Natural killer cell (primary cell): ENCODE results near the gene LDLRAD4. TPM values are rescaled to one million over a fixed set of nuclear protein-coding genes. Genes with fewer than 3 reads are reported as not detected.

Experiments
- ATAC-seq, 3 donors: fragments of 150-1000 bp in 2 of 3; fragments of 200-7000 bp in 1 of 3; cut with Tn5 transposase; 1 replicate in 1 of 3; 2 replicates in 2 of 3; pipeline ENCODE4 v1.10.0; 2021; ENCODE audit warnings: mild to moderate bottlenecking in 2 of 3, moderate library complexity in 2 of 3
- DNase-seq, 2 donors: peaks; one replicate each; pipeline versions ENCODE4 v3.0.0 to v3.0.0-alpha.2; 2013 to 2021; ENCODE audit warnings: mixed read lengths in 1 of 2
- H3K27ac ChIP-seq: one replicate; pipeline ENCODE4 v1.5.1; 2013; ENCODE audit warnings: mild to moderate bottlenecking, low read length
- H3K27me3 ChIP-seq: one replicate; pipeline ENCODE4 v1.6.1; 2013; ENCODE audit warnings: low read length; ENCODE audit not compliant: control insufficient read depth, insufficient read depth
- H3K36me3 ChIP-seq: one replicate; pipeline ENCODE4 v1.6.1; 2013; ENCODE audit warnings: low read length; ENCODE audit not compliant: control insufficient read depth, insufficient read depth
- H3K4me1 ChIP-seq: one replicate; pipeline ENCODE4 v1.6.1; 2013; ENCODE audit warnings: low read length; ENCODE audit not compliant: control insufficient read depth, insufficient read depth
- H3K4me3 ChIP-seq: one replicate; pipeline ENCODE4 v1.5.1; 2013; ENCODE audit warnings: low read length
- H3K9me3 ChIP-seq: one replicate; pipeline ENCODE4 v1.6.1; 2013; ENCODE audit warnings: low read length; ENCODE audit not compliant: control insufficient read depth, insufficient read depth
- H3K27ac Mint-ChIP-seq, 2 donors: one replicate each; pipeline ENCODE4 v1.8.0; 2022; ENCODE audit warnings: mild to moderate bottlenecking in 2 of 2, mixed read lengths in 2 of 2, moderate library complexity in 1 of 2
- H3K27me3 Mint-ChIP-seq, 2 donors: one replicate each; pipeline ENCODE4 v1.8.0; 2022; ENCODE audit warnings: low read depth in 2 of 2, mixed read lengths in 2 of 2
- H3K36me3 Mint-ChIP-seq: one replicate; pipeline ENCODE4 v1.8.0; 2022; ENCODE audit warnings: mixed read lengths
- H3K4me1 Mint-ChIP-seq, 2 donors: one replicate each; pipeline ENCODE4 v1.8.0; 2022; ENCODE audit warnings: mixed read lengths in 2 of 2
- H3K4me3 Mint-ChIP-seq: one replicate; pipeline ENCODE4 v1.8.0; 2022; ENCODE audit warnings: mild to moderate bottlenecking, moderate library complexity, mixed read lengths
- H3K9me3 Mint-ChIP-seq, 2 donors: one replicate each; pipeline ENCODE4 v1.8.0; 2022; ENCODE audit warnings: mixed read lengths in 2 of 2
- CTCF ChIP-seq: fragments of 200-600 bp; IDR thresholded peaks from one replicate; pipeline ENCODE4 v1.8.0; 2022; ENCODE audit warnings: antibody characterized with exemption
- WGBS: methylation state at CpG from one replicate; pipeline ENCODE4 v1.1.7; 2013; ENCODE audit warnings: missing lambda C conversion rate; ENCODE audit not compliant: insufficient coverage; 5-methylcytosine and 5-hydroxymethylcytosine counted together
- intact Hi-C: fragments of 100-400 bp; cut with micrococcal nuclease; formaldehyde crosslinking; loops from one replicate; pipeline ENCODE4 v1.14.2; 2022
- total RNA-seq, 4 donors: library from RNA; stranded (reverse); fragments of 120-200 nt in 1 of 4; gene quantifications; one replicate each; pipeline versions ENCODE4 v1.2.3 to v1.2.4, GENCODE V29; 2013 to 2022

LDLRAD4 gene
- total RNA-seq, 3 donors from 2014 or later (not counting 1 experiment from before 2014, with no cell fraction given) = 24.0 to 36.3 (median 29.2) TPM

GRCh38 chr18:13179566-13180113, 38.9 kb upstream of the LDLRAD4 start:
- H3K36me3 ChIP-seq = no peaks in the 10 kb centered on the region
- Mint-ChIP-seq H3K27me3 (peaks cover 5 to 7% of the 10 kb centered on the region in 2 donors), H3K9me3 (no peaks in the 10 kb centered on the region), H3K4me3 (no peak overlapping the region), H3K36me3 (no peaks in the 10 kb centered on the region), H3K27ac (no peak overlapping the region), H3K4me1 (no peaks in the 10 kb centered on the region)
- no peak overlapping the region for H3K4me3 ChIP-seq
- ATAC-seq = no peak
- H3K9me3 ChIP-seq = no peaks in the 10 kb centered on the region
- intact Hi-C loops = no loop called here
- no peak overlapping the region for H3K27ac ChIP-seq
- 81% methylated on average over 9 of the region's 9 CpGs for WGBS
- H3K4me1 ChIP-seq = no peaks in the 10 kb centered on the region
- DNase-seq = no peak
- TF ChIP-seq CTCF = no peak
- no peaks in the 10 kb centered on the region for H3K27me3 ChIP-seq

- H3K27me3 ChIP-seq = no peaks in the 10 kb centered on the region
- no peak overlapping the region for H3K4me3 Mint-ChIP-seq
- H3K9me3 Mint-ChIP-seq = no peaks in the 10 kb centered on the region
- no peaks in the 10 kb centered on the region for H3K36me3 Mint-ChIP-seq
- H3K27ac ChIP-seq = no peak overlapping the region
- H3K9me3 ChIP-seq = no peaks in the 10 kb centered on the region
- no peak overlapping the region for H3K4me3 ChIP-seq
- no peak for TF ChIP-seq CTCF
- H3K27ac Mint-ChIP-seq = no peak overlapping the region
- H3K4me1 ChIP-seq = no peaks in the 10 kb centered on the region
- no peaks in the 10 kb centered on the region for H3K36me3 ChIP-seq
- no peak for ATAC-seq
- no peak for DNase-seq
- intact Hi-C loops = no loop called here
- H3K4me1 Mint-ChIP-seq = no peaks in the 10 kb centered on the region
- 86% methylated on average over 6 of the region's 6 CpGs for WGBS
- peaks cover 5 to 7% of the 10 kb centered on the region in 2 donors for H3K27me3 Mint-ChIP-seq
These were observed 37.8 kb upstream of the LDLRAD4 start for GRCh38 chr18:13180614-13181375.

GRCh38 chr18:13181765-13182164, 36.8 kb upstream of the LDLRAD4 start:
- Mint-ChIP-seq H3K27me3 (peaks cover 5 to 7% of the 10 kb centered on the region in 2 donors), H3K9me3 (no peaks in the 10 kb centered on the region), H3K36me3 (no peaks in the 10 kb centered on the region), H3K4me3 (no peak overlapping the region), H3K4me1 (no peaks in the 10 kb centered on the region), H3K27ac (no peak overlapping the region)
- Histone ChIP-seq H3K27me3 (no peaks in the 10 kb centered on the region), H3K36me3 (no peaks in the 10 kb centered on the region), H3K4me1 (no peaks in the 10 kb centered on the region), H3K27ac (no peak overlapping the region), H3K9me3 (no peaks in the 10 kb centered on the region), H3K4me3 (no peak overlapping the region)
- ATAC-seq = no peak
- no peak for TF ChIP-seq CTCF
- WGBS = 94% methylated on average over 14 of the region's 14 CpGs
- intact Hi-C loops = no loop called here
- no peak for DNase-seq
